IMR-90 (cell line): ENCODE measurements around the gene FTO. TPM values are rescaled to one million over a fixed set of nuclear protein-coding genes. Genes with fewer than 3 reads are reported as not detected.

ENCODE experiments used
- ATAC-seq: fragments of 200-7000 bp; cut with Tn5 transposase; 2 replicates; pipeline ENCODE4 v1.9.1; 2020; ENCODE audit warnings: low read depth, mild to moderate bottlenecking, moderate library complexity
- BruUV-seq: library from RNA; stranded (reverse); fragments of 400-500 nt; replicated peaks from 2 replicates; lab custom pipeline; 2021; lab: Mats Ljungman, UMichigan
- CTCF ChIA-PET: fragments of 300-600 bp; formaldehyde crosslinking; extraction: SDS; loops from one replicate; lab custom pipeline; 2021; ENCODE audit warnings: antibody characterized with exemption; lab: Yijun Ruan, JAX
- POLR2A ChIA-PET: fragments of 300-600 bp; sonication (Branson Sonifier 250); formaldehyde crosslinking; loops from one replicate; lab custom pipeline; 2022; ENCODE audit warnings: antibody characterized with exemption; ENCODE audit not compliant: unreplicated experiment; lab: Charles Lee
- DNase-seq: peaks from one replicate; pipeline ENCODE4 v3.0.0; 2013
- H2AFZ ChIP-seq: replicated peaks from 2 replicates; pipeline ENCODE3; 2013; ENCODE audit warnings: low read length, mild to moderate bottlenecking; ENCODE audit not compliant: poor library complexity
- H2AK5ac ChIP-seq: 2 replicates; pipeline ENCODE4 v1.6.1; 2013; ENCODE audit warnings: low read depth, low read length, inconsistent platforms
- H2AK9ac ChIP-seq: replicated peaks from 2 replicates; pipeline ENCODE3; 2013; ENCODE audit warnings: mild to moderate bottlenecking, low read depth, low read length, moderate library complexity; ENCODE audit not compliant: poor library complexity
- H2BK120ac ChIP-seq: 2 replicates; pipeline ENCODE4 v1.6.1; 2013; ENCODE audit warnings: low read depth, low read length, inconsistent platforms
- H2BK15ac ChIP-seq: 3 replicates; pipeline ENCODE4 v1.6.1; 2013; ENCODE audit warnings: low read depth, low read length, inconsistent platforms
- H2BK20ac ChIP-seq: 2 replicates; pipeline ENCODE4 v1.6.1; 2013; ENCODE audit warnings: low read depth, mild to moderate bottlenecking, inconsistent platforms, low read length, moderate library complexity
- H2BK5ac ChIP-seq: 2 replicates; pipeline ENCODE4 v1.6.1; 2013; ENCODE audit warnings: mild to moderate bottlenecking, low read depth, low read length, inconsistent platforms; ENCODE audit not compliant: poor library complexity, severe bottlenecking
- H3K14ac ChIP-seq: replicated peaks from 2 replicates; pipeline ENCODE4 v1.6.1; 2013; ENCODE audit warnings: low read depth, low read length, inconsistent platforms
- H3K18ac ChIP-seq: 2 replicates; pipeline ENCODE4 v1.6.1; 2013; ENCODE audit warnings: low read depth, low read length, control low read depth
- H3K23ac ChIP-seq: 2 replicates; pipeline ENCODE4 v1.6.1; 2013; ENCODE audit warnings: low read depth, low read length, inconsistent platforms
- H3K27ac ChIP-seq: 2 replicates; pipeline ENCODE4 v1.5.1; 2013; ENCODE audit warnings: mild to moderate bottlenecking, control low read depth, low read length; ENCODE audit not compliant: insufficient read depth
- H3K27me3 ChIP-seq: 2 replicates; pipeline ENCODE4 v1.6.1; 2013; ENCODE audit warnings: low read length; ENCODE audit not compliant: control insufficient read depth, insufficient read depth
- H3K36me3 ChIP-seq: 2 replicates; pipeline ENCODE4 v1.6.1; 2013; ENCODE audit warnings: low read length, mixed read lengths; ENCODE audit not compliant: control insufficient read depth, insufficient read depth
- H3K4ac ChIP-seq: 2 replicates; pipeline ENCODE4 v1.6.1; 2013; ENCODE audit warnings: low read depth, low read length, inconsistent platforms
- H3K4me1 ChIP-seq: 2 replicates; pipeline ENCODE4 v1.6.1; 2013; ENCODE audit warnings: low read length, mixed read lengths; ENCODE audit not compliant: control insufficient read depth, insufficient read depth
- H3K4me2 ChIP-seq: 2 replicates; pipeline ENCODE4 v1.6.1; 2013; ENCODE audit warnings: low read depth, mild to moderate bottlenecking, control low read depth, low read length, moderate library complexity
- H3K4me3 ChIP-seq: 2 replicates; pipeline ENCODE4 v1.5.1; 2013; ENCODE audit warnings: low read depth, mild to moderate bottlenecking, control low read depth, low read length, moderate library complexity; ENCODE audit not compliant: insufficient read depth
- H3K56ac ChIP-seq: 2 replicates; pipeline ENCODE4 v1.6.1; 2013; ENCODE audit warnings: low read length, inconsistent platforms; ENCODE audit not compliant: insufficient read depth; ENCODE audit errors: extremely low read depth
- H3K79me1 ChIP-seq, 2 experiments: 2 replicates each; pipeline ENCODE4 v1.6.1; 2013; ENCODE audit warnings: low read length in 2 of 2, inconsistent platforms in 1 of 2, low read depth in 1 of 2
- H3K9ac ChIP-seq: 2 replicates; pipeline ENCODE4 v1.6.1; 2013; ENCODE audit warnings: low read depth, low read length, control low read depth
- H3K9me1 ChIP-seq: 2 replicates; pipeline ENCODE4 v1.6.1; 2013; ENCODE audit warnings: low read length, inconsistent platforms; ENCODE audit not compliant: insufficient read depth
- H3K9me3 ChIP-seq: 2 replicates; pipeline ENCODE4 v1.6.1; 2013; ENCODE audit warnings: low read length; ENCODE audit not compliant: control insufficient read depth, insufficient read depth
- H4K20me1 ChIP-seq: 2 replicates; pipeline ENCODE4 v1.6.1; 2013; ENCODE audit warnings: low read length, inconsistent platforms; ENCODE audit not compliant: insufficient read depth
- H4K5ac ChIP-seq: 2 replicates; pipeline ENCODE4 v1.6.1; 2013; ENCODE audit warnings: mild to moderate bottlenecking, low read depth, low read length, control low read depth
- H4K8ac ChIP-seq, 2 experiments: 2 replicates each; pipeline ENCODE4 v1.6.1; 2013; ENCODE audit warnings: low read depth in 2 of 2, low read length in 2 of 2, control low read depth in 1 of 2, inconsistent platforms in 1 of 2
- H4K91ac ChIP-seq: 2 replicates; pipeline ENCODE4 v1.6.1; 2013; ENCODE audit warnings: low read depth, low read length, inconsistent platforms; ENCODE audit not compliant: insufficient read depth
- BHLHE40 ChIP-seq: fragments of 150-350 bp; IDR thresholded peaks from 2 replicates; pipeline ENCODE4 v1.6.1; 2016; ENCODE audit warnings: mild to moderate bottlenecking, low read depth, low read length
- CEBPB ChIP-seq: IDR thresholded peaks from 2 replicates; pipeline ENCODE4 v1.6.1; 2012; ENCODE audit warnings: low read depth, low read length, improper control_type of control experiment
- FOS ChIP-seq: fragments of 150-350 bp; IDR thresholded peaks from 2 replicates; pipeline ENCODE4 v1.6.1; 2016; ENCODE audit warnings: low read depth, low read length
- MAFK ChIP-seq: IDR thresholded peaks from 2 replicates; pipeline ENCODE4 v1.6.1; 2012; ENCODE audit warnings: low read depth, low read length, improper control_type of control experiment
- MAZ ChIP-seq: IDR thresholded peaks from 2 replicates; pipeline ENCODE4 v1.6.1; 2012; ENCODE audit warnings: low read depth, mild to moderate bottlenecking, low read length, improper control_type of control experiment, moderate library complexity, borderline replicate concordance
- MXI1 ChIP-seq: IDR thresholded peaks from 2 replicates; pipeline ENCODE4 v1.6.1; 2012; ENCODE audit warnings: low read depth, mild to moderate bottlenecking, low read length, moderate library complexity, borderline replicate concordance
- NFE2L2 ChIP-seq: fragments of 150-350 bp; IDR thresholded peaks from 2 replicates; pipeline ENCODE4 v1.6.1; 2016; ENCODE audit warnings: low read depth, mild to moderate bottlenecking, low read length
- POLR2A ChIP-seq: IDR thresholded peaks from 2 replicates; pipeline ENCODE4 v1.6.1; 2012; ENCODE audit warnings: mild to moderate bottlenecking, low read depth, low read length
- RAD21 ChIP-seq: IDR thresholded peaks from 2 replicates; pipeline ENCODE4 v1.6.1; 2012; ENCODE audit warnings: low read length, improper control_type of control experiment
- RCOR1 ChIP-seq: IDR thresholded peaks from 2 replicates; pipeline ENCODE4 v1.6.1; 2012; ENCODE audit warnings: mild to moderate bottlenecking, low read length, improper control_type of control experiment; ENCODE audit not compliant: insufficient replicate concordance
- RFX5 ChIP-seq: IDR thresholded peaks from 2 replicates; pipeline ENCODE4 v1.8.0; 2012; ENCODE audit warnings: low read depth, mild to moderate bottlenecking, low read length, moderate library complexity
- SMC3 ChIP-seq: fragments of 150-350 bp; IDR thresholded peaks from 2 replicates; pipeline ENCODE4 v1.6.1; 2016; ENCODE audit warnings: low read depth, mild to moderate bottlenecking, antibody characterized with exemption, low read length, moderate library complexity
- WGBS, 2 experiments: methylation state at CpG; one replicate each; pipeline versions ENCODE4 v1.1.5 to v1.1.7; 2013; ENCODE audit warnings: missing lambda C conversion rate in 2 of 2; ENCODE audit not compliant: insufficient read length in 1 of 2; ENCODE audit errors: extremely low coverage in 2 of 2; 5-methylcytosine and 5-hydroxymethylcytosine counted together
- dilution Hi-C: fragments of 300-500 bp; cut with HindIII; formaldehyde crosslinking; loops from one replicate; pipeline ENCODE4 v1.14.3; 2018; ENCODE audit warnings: low sequenced_read_pairs; ENCODE audit not compliant: unreplicated experiment
- in situ Hi-C: fragments of 300-500 bp; cut with MboI; formaldehyde crosslinking; loops from 3 replicates; pipeline ENCODE4 v1.14.3; 2019; ENCODE audit warnings: low sequenced_read_pairs, inconsistent platforms, mixed read lengths
- intact Hi-C: fragments of 100-400 bp; cut with micrococcal nuclease; formaldehyde crosslinking; loops from 2 replicates; pipeline ENCODE4 v1.10.0; 2022
- polyA plus RNA-seq, 3 experiments: library from polyadenylated mRNA; depleted of rRNA; stranded (reverse); fragments of >200 nt; gene quantifications; 2 replicates each; pipeline ENCODE4 v1.2.3, GENCODE V29; 2012; ENCODE audit warnings: low replicate concordance in 1 of 3
- total RNA-seq: library from RNA; depleted of rRNA; stranded (reverse); fragments of >200 nt; gene quantifications from 2 replicates; pipeline ENCODE4 v1.2.3, GENCODE V29; 2012
- TF ChIP-seq, protein P1 (sequence below): fragments of 150-350 bp; IDR thresholded peaks from 2 replicates; pipeline ENCODE4 v1.6.1; 2017; ENCODE audit warnings: mild to moderate bottlenecking, antibody characterized with exemption, low read length, low read depth
- TF ChIP-seq, protein P2 (sequence below): conservative IDR thresholded peaks from 2 replicates; pipeline ENCODE4 v1.5.1; 2012; ENCODE audit warnings: mild to moderate bottlenecking, low read depth, low read length, improper control_type of control experiment
- TF ChIP-seq, protein P3 (sequence below): fragments of 150-350 bp; IDR thresholded peaks from 2 replicates; pipeline ENCODE4 v1.6.1; 2016; ENCODE audit warnings: low read depth, mild to moderate bottlenecking, low read length, moderate library complexity, borderline replicate concordance

The FTO gene
- total and polyA plus RNA-seq, 2 of the 4 experiments (the other 2 are of a cell fraction) = 70.3 to 132 TPM

DNA sequence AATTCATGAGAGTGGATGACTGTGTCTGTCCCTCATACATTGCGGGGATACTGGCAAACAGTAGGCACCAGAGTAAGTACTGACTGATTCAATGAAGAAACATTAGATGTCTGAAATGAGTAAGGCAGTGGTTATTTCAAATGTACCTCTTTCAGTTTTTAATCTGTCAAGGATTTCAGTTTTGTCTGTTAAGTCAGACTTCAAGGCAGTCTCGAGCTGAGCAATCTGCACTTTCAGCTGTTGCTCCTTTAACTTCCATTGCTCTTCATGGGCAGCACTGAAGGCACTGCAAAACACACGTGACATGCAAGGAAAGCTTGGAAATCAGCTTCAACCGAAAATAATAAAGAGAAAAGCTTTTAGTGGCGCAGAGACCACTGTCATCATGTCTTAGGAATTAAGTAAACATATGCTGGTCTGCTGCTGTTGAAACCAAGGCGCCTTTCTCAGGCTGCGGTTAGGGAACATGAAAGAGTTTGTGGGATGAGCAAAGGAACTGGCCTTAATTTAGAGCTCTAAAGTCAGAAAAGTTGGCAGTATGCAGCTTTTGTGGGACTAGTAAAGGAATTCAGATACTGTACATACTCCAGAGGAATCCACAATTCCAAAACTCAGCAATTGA, 39.1 kb upstream of the FTO start:
- no peak overlapping the region for H2AFZ ChIP-seq
- ChIA-PET POLR2A (no interaction called here), CTCF (interaction anchor here (1.3 kb wide), 1 partner anchor 115 kb away, joined by 3 read pairs; no protein-coding TSS in a partner anchor)
- TF ChIP-seq, protein P1, sequence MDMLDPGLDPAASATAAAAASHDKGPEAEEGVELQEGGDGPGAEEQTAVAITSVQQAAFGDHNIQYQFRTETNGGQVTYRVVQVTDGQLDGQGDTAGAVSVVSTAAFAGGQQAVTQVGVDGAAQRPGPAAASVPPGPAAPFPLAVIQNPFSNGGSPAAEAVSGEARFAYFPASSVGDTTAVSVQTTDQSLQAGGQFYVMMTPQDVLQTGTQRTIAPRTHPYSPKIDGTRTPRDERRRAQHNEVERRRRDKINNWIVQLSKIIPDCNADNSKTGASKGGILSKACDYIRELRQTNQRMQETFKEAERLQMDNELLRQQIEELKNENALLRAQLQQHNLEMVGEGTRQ = peak; percentile 65; the same call in 1 of the 2 replicates
- TF ChIP-seq BHLHE40 (peak; percentile 80; the same call in 1 of the 2 replicates), MAFK (no peak), RFX5 (no peak), NFE2L2 (no peak), MXI1 (no peak), FOS (no peak), CEBPB (peak; percentile 35; the same call in 1 of the 2 replicates), RCOR1 (no peak), MAZ (no peak), RAD21 (no peak), POLR2A (no peak), SMC3 (no peak)
- TF ChIP-seq, protein P2, sequence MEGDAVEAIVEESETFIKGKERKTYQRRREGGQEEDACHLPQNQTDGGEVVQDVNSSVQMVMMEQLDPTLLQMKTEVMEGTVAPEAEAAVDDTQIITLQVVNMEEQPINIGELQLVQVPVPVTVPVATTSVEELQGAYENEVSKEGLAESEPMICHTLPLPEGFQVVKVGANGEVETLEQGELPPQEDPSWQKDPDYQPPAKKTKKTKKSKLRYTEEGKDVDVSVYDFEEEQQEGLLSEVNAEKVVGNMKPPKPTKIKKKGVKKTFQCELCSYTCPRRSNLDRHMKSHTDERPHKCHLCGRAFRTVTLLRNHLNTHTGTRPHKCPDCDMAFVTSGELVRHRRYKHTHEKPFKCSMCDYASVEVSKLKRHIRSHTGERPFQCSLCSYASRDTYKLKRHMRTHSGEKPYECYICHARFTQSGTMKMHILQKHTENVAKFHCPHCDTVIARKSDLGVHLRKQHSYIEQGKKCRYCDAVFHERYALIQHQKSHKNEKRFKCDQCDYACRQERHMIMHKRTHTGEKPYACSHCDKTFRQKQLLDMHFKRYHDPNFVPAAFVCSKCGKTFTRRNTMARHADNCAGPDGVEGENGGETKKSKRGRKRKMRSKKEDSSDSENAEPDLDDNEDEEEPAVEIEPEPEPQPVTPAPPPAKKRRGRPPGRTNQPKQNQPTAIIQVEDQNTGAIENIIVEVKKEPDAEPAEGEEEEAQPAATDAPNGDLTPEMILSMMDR = no peak
- TF ChIP-seq, protein P3, sequence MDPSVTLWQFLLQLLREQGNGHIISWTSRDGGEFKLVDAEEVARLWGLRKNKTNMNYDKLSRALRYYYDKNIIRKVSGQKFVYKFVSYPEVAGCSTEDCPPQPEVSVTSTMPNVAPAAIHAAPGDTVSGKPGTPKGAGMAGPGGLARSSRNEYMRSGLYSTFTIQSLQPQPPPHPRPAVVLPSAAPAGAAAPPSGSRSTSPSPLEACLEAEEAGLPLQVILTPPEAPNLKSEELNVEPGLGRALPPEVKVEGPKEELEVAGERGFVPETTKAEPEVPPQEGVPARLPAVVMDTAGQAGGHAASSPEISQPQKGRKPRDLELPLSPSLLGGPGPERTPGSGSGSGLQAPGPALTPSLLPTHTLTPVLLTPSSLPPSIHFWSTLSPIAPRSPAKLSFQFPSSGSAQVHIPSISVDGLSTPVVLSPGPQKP = no peak

More for the DNA sequence above, 39.1 kb upstream of the FTO start:
- H3K4me3 ChIP-seq = no peak overlapping the region; the same call in 1 of the 2 replicates
- no peak overlapping the region for H3K9ac ChIP-seq
- no peaks in the 10 kb centered on the region for H3K36me3 ChIP-seq
- H3K27me3 ChIP-seq = no peaks in the 10 kb centered on the region
- ATAC-seq (peak; percentile 86), DNase-seq (peak; percentile 84)
- 0 out of 2 replicates have a peak overlapping the region, but pooled peaks have one; percentile 26 for H3K23ac ChIP-seq
- no peak overlapping the region for H3K27ac ChIP-seq
- H2BK120ac ChIP-seq = no peak overlapping the region
- no peak overlapping the region for H2BK15ac ChIP-seq
- H2BK5ac ChIP-seq = no peak overlapping the region
- no peak overlapping the region for H3K56ac ChIP-seq
- H4K8ac ChIP-seq = no peak overlapping the region
- H2AK5ac ChIP-seq = no peak overlapping the region
- H4K5ac ChIP-seq = no peak overlapping the region
- no peak overlapping the region for H3K18ac ChIP-seq
- dilution Hi-C loops (no loop called here), in situ Hi-C loops (no loop called here), intact Hi-C loops (no loop called here)
- no peaks in the 10 kb centered on the region for H3K4me1 ChIP-seq
- H3K14ac ChIP-seq = no peak overlapping the region
- no peaks in the 10 kb centered on the region for H3K9me3 ChIP-seq
- no peaks in the 10 kb centered on the region for H3K79me1 ChIP-seq
- no peak overlapping the region for H4K91ac ChIP-seq
- H3K4ac ChIP-seq = no peak overlapping the region
- BruUV-seq = no TSS peak
- H3K4me2 ChIP-seq = peak overlapping the region; percentile 54
- H3K9me1 ChIP-seq = no peaks in the 10 kb centered on the region
- no peak overlapping the region for H2AK9ac ChIP-seq
- 20% methylated on average over 2 of the region's 7 CpGs; no CpG with 5 or more reads in 1 of the 2 experiments for WGBS, 2 experiments
- H2BK20ac ChIP-seq = no peak overlapping the region
- H4K20me1 ChIP-seq = no peaks in the 10 kb centered on the region
